ENCODE results near the gene EIF3L.

The EIF3L gene

DNA sequence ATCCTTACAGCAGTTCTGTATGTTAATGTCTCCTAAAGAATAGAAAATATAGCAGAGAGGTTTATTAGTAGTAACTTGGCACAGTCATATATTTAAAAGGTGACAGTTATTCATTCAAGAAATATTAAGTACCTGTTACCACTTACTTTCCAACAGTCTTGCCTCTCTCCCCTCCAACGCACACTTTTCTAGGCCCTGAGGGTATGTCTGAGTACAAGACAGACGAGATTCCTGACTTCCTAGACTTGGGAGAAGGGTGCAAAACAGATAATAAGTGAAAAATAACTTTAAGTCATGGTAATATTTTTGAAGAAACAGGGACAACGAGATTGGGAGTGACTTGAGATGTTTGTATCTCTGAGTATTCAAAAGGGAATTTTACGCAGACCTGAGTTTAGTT is 1.6 kb downstream of the EIF3L start:
- H3K79me2 ChIP-seq (ENCODE audit: insufficient read depth, low read length), result peaks cover 73% of the 10 kb centered on the region
- H4K20me1 ChIP-seq (ENCODE audit: low read depth, low read length), result peaks cover 4% of the 10 kb centered on the region
- H3K27ac ChIP-seq (ENCODE audit: low read depth, low read length), result no peak overlapping the region
- H3F3A ChIP-seq (ENCODE audit: insufficient read depth), result peaks cover 5% of the 10 kb centered on the region; the same call in 1 of the 2 replicates
- H3K4me3 ChIP-seq (ENCODE audit: insufficient read depth, low read length, poor library complexity, severe bottlenecking), result no peak overlapping the region
- no peaks in the 10 kb centered on the region for H3K27me3 ChIP-seq (ENCODE audit: low read length)
- H3K4me2 ChIP-seq (ENCODE audit: low read depth, low read length, poor library complexity, severe bottlenecking), result peak overlapping the region; percentile 97
- H3K9me2 ChIP-seq (replicated peaks; ENCODE audit: insufficient read depth, low read length), result no peaks in the 10 kb centered on the region
- H3K36me3 ChIP-seq (ENCODE audit: low read length), result peaks cover 23% of the 10 kb centered on the region
- no peak overlapping the region for H2AFZ ChIP-seq (ENCODE audit: low read depth, low read length, severe bottlenecking)
- no peaks in the 10 kb centered on the region for H3K9me3 ChIP-seq (ENCODE audit: insufficient read depth, low read length)
- TF ChIP-seq, protein P1, sequence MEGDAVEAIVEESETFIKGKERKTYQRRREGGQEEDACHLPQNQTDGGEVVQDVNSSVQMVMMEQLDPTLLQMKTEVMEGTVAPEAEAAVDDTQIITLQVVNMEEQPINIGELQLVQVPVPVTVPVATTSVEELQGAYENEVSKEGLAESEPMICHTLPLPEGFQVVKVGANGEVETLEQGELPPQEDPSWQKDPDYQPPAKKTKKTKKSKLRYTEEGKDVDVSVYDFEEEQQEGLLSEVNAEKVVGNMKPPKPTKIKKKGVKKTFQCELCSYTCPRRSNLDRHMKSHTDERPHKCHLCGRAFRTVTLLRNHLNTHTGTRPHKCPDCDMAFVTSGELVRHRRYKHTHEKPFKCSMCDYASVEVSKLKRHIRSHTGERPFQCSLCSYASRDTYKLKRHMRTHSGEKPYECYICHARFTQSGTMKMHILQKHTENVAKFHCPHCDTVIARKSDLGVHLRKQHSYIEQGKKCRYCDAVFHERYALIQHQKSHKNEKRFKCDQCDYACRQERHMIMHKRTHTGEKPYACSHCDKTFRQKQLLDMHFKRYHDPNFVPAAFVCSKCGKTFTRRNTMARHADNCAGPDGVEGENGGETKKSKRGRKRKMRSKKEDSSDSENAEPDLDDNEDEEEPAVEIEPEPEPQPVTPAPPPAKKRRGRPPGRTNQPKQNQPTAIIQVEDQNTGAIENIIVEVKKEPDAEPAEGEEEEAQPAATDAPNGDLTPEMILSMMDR (IDR thresholded peaks at IDR 0.05; ENCODE audit: insufficient read depth, low read length, poor library complexity, severe bottlenecking), result no peak
- no peak for TF ChIP-seq EZH2phosphoT487 (conservative IDR thresholded peaks at IDR 0.05; ENCODE audit: low read length)
- peak overlapping the region; percentile 91; the same call in 1 of the 2 replicates for H3K9ac ChIP-seq (ENCODE audit: low read length)

DNA sequence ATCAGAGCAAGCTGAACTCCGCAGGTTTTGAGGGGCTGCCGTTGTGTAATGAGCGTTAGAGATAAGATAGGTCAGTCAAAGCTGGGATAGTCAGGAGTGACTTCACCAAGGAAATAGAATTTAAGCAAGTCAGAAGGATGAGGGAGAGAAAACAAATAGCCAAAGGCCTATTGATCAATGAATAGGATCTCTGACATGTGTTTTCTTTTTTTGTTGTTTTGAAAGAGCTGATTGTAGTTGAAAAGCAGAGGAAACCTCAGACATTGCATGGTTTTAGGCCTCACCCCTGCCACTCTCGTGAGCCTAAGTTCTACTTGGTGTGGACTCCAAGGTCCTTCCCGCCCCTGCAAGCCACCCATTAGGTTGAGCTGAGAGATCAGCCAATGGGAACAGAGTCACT is 3.2 kb downstream of the EIF3L start:
- Histone ChIP-seq H3K27ac (ENCODE audit: low read depth, low read length) (no peak overlapping the region), H3K4me2 (ENCODE audit: low read depth, low read length, poor library complexity, severe bottlenecking) (no peak overlapping the region), H3K36me3 (ENCODE audit: low read length) (peaks cover 23% of the 10 kb centered on the region), H3F3A (ENCODE audit: insufficient read depth) (peaks cover 5% of the 10 kb centered on the region; the same call in 1 of the 2 replicates), H3K9ac (ENCODE audit: low read length) (no peak overlapping the region), H3K27me3 (ENCODE audit: low read length) (no peaks in the 10 kb centered on the region), H3K4me3 (ENCODE audit: insufficient read depth, low read length, poor library complexity, severe bottlenecking) (no peak overlapping the region), H3K9me3 (ENCODE audit: insufficient read depth, low read length) (no peaks in the 10 kb centered on the region), H4K20me1 (ENCODE audit: low read depth, low read length) (peaks cover 4% of the 10 kb centered on the region), H2AFZ (ENCODE audit: low read depth, low read length, severe bottlenecking) (no peak overlapping the region), H3K9me2 (replicated peaks; ENCODE audit: insufficient read depth, low read length) (no peaks in the 10 kb centered on the region), H3K79me2 (ENCODE audit: insufficient read depth, low read length) (peaks cover 76% of the 10 kb centered on the region)
- TF ChIP-seq, protein P1 (IDR thresholded peaks at IDR 0.05; ENCODE audit: insufficient read depth, low read length, poor library complexity, severe bottlenecking), result no peak
- TF ChIP-seq EZH2phosphoT487 (conservative IDR thresholded peaks at IDR 0.05; ENCODE audit: low read length), result no peak

DNA sequence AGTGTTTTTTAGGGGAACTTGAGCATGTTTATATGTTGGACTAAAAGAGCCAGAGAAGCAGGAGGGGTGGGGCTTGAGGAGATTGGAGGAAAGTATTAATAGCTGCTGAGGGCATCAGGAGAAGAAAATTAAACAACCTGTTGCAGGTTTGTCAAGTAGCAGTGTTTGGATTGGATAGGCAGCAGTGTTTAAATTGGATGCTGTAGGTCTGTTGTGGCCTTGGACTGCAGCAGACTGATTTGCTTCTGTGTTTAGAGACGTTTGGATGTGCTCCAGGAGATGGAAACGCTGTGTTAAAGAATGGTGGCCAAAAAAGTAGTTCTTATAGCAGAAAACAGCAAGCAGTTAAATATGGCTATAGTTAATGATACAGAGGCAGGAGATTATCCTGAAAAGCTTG is 5.7 kb downstream of the EIF3L start:
- peaks cover 33% of the 10 kb centered on the region for H3K36me3 ChIP-seq (ENCODE audit: low read length)
- H3K4me2 ChIP-seq (ENCODE audit: low read depth, low read length, poor library complexity, severe bottlenecking), result no peak overlapping the region
- no peaks in the 10 kb centered on the region for H3K9me2 ChIP-seq (replicated peaks; ENCODE audit: insufficient read depth, low read length)
- no peaks in the 10 kb centered on the region for H3K27me3 ChIP-seq (ENCODE audit: low read length)
- H2AFZ ChIP-seq (ENCODE audit: low read depth, low read length, severe bottlenecking), result no peak overlapping the region
- peaks cover 4% of the 10 kb centered on the region; the same call in 1 of the 2 replicates for H3F3A ChIP-seq (ENCODE audit: insufficient read depth)
- H3K27ac ChIP-seq (ENCODE audit: low read depth, low read length), result no peak overlapping the region
- no peak overlapping the region for H3K9ac ChIP-seq (ENCODE audit: low read length)
- peaks cover 62% of the 10 kb centered on the region for H3K79me2 ChIP-seq (ENCODE audit: insufficient read depth, low read length)
- no peaks in the 10 kb centered on the region for H3K9me3 ChIP-seq (ENCODE audit: insufficient read depth, low read length)
- no peak overlapping the region for H3K4me3 ChIP-seq (ENCODE audit: insufficient read depth, low read length, poor library complexity, severe bottlenecking)
- H4K20me1 ChIP-seq (ENCODE audit: low read depth, low read length), result peaks cover 7% of the 10 kb centered on the region
- TF ChIP-seq EZH2phosphoT487 (conservative IDR thresholded peaks at IDR 0.05; ENCODE audit: low read length), result no peak
- TF ChIP-seq, protein P1 (IDR thresholded peaks at IDR 0.05; ENCODE audit: insufficient read depth, low read length, poor library complexity, severe bottlenecking), result no peak
